ENCODE results near the gene FSTL5. TPM values are rescaled to one million over a fixed set of nuclear protein-coding genes. Genes with fewer than 3 reads are reported as not detected.

The FSTL5 gene
- total RNA-seq, 4 donors from 2014 or later = not detected

DNA sequence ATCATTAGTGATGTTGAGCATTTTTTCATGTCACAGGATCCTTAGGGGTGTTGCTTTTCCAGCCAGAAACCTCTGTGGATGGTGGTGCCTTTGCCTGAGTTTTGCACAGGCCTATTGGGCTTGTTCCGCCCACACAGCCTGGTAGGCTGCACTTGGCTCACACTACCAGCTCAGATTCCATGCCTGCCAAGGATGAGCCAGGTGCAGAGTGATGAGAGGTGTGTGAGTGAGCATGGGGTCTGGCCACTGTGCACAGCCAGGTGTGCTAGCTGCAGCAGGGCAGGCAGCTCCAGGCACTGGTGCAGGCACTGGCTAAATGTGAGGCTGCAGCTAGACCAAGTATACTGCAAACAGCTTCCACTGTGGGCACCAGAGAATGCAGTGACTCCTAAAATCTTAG lies 341.6 kb downstream of the FSTL5 start:
- Histone ChIP-seq H3K27ac (no peak overlapping the region), H3K27me3 (no peaks in the 10 kb centered on the region), H3K4me3 (no peak overlapping the region), H3K36me3 (no peaks in the 10 kb centered on the region), H3K4me1 (no peaks in the 10 kb centered on the region), H3K9me3 (peaks cover 11% of the 10 kb centered on the region)
- DNase-seq (ENCODE audit: low spot score in 2 of 2) = no peak
- WGBS = 100% methylated on average over 1 of the region's 1 CpG
- TF ChIP-seq POLR2AphosphoS5 (IDR thresholded peaks at IDR 0.05) = no peak
- no peak for TF ChIP-seq POLR2A (IDR thresholded peaks at IDR 0.05)
- no peak for TF ChIP-seq EP300 (IDR thresholded peaks at IDR 0.05)

DNA sequence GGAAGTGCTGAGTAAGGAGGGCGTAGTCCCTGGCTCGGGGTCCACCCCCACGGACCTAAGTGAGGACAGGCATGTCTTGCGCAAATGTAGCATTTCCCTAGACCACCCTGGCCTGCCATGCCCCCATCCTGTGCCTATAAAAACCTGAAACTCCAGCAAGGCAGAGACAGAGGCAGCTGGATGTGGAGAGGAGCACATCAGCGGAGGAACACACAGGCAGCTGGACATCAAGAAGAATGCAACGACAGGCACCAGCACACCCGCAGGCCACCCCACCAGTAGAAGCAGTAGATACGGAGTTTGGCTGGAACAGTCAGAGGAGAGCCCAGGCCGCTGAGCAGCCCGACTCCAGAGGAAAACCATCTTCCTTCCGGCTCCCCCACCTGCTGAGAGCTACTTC lies 345.9 kb downstream of the FSTL5 start:
- Histone ChIP-seq H3K9me3 (peaks cover 7% of the 10 kb centered on the region), H3K27me3 (no peaks in the 10 kb centered on the region), H3K27ac (no peak overlapping the region), H3K36me3 (no peaks in the 10 kb centered on the region), H3K4me3 (no peak overlapping the region), H3K4me1 (no peaks in the 10 kb centered on the region)
- TF ChIP-seq EP300 (IDR thresholded peaks at IDR 0.05) (no peak), POLR2AphosphoS5 (IDR thresholded peaks at IDR 0.05) (no peak), POLR2A (IDR thresholded peaks at IDR 0.05) (no peak)
- TF ChIP-seq, protein P1, sequence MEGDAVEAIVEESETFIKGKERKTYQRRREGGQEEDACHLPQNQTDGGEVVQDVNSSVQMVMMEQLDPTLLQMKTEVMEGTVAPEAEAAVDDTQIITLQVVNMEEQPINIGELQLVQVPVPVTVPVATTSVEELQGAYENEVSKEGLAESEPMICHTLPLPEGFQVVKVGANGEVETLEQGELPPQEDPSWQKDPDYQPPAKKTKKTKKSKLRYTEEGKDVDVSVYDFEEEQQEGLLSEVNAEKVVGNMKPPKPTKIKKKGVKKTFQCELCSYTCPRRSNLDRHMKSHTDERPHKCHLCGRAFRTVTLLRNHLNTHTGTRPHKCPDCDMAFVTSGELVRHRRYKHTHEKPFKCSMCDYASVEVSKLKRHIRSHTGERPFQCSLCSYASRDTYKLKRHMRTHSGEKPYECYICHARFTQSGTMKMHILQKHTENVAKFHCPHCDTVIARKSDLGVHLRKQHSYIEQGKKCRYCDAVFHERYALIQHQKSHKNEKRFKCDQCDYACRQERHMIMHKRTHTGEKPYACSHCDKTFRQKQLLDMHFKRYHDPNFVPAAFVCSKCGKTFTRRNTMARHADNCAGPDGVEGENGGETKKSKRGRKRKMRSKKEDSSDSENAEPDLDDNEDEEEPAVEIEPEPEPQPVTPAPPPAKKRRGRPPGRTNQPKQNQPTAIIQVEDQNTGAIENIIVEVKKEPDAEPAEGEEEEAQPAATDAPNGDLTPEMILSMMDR (IDR thresholded peaks at IDR 0.05) = no peak
- no peak for DNase-seq (ENCODE audit: low spot score in 2 of 2)
- 71% methylated on average over 11 of the region's 11 CpGs for WGBS

GRCh38 chr4:161816958-161817357 lies 346.8 kb downstream of the FSTL5 start:
- no peaks in the 10 kb centered on the region for H3K27me3 ChIP-seq
- TF ChIP-seq POLR2AphosphoS5 (IDR thresholded peaks at IDR 0.05) = no peak
- TF ChIP-seq, protein P1 (IDR thresholded peaks at IDR 0.05) = no peak
- TF ChIP-seq POLR2A (IDR thresholded peaks at IDR 0.05) = no peak
- TF ChIP-seq EP300 (IDR thresholded peaks at IDR 0.05) = no peak
- WGBS = 86% methylated on average over 1 of the region's 1 CpG

DNA sequence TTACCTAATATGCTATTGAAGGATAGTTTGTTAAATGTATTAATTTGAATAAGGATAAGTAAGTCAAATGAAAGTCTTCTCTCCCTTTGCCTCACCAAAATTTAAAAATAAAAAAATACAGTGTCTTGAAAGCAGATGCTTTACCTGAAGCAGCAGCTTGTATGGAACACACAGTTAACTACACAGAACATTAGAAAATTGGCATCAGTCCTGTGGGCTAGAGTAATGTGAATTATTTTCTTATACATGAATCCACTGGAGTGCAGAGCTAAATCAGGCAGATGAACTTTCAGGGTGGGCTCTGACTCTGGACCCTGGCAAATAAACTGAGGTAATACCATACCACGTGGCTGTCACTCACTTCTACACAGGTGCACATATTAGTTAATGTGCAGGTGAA lies 348.0 kb downstream of the FSTL5 start:
- Histone ChIP-seq H3K9me3 (no peaks in the 10 kb centered on the region), H3K36me3 (no peaks in the 10 kb centered on the region)
- 86% methylated on average over 1 of the region's 1 CpG for WGBS

More at GRCh38 chr4:161816958-161817357, 346.8 kb downstream of the FSTL5 start:
- H3K27ac ChIP-seq = no peak overlapping the region
- H3K9me3 ChIP-seq = no peaks in the 10 kb centered on the region
- no peaks in the 10 kb centered on the region for H3K4me1 ChIP-seq
- no peaks in the 10 kb centered on the region for H3K36me3 ChIP-seq
- no peak overlapping the region for H3K4me3 ChIP-seq
- no peak for DNase-seq (ENCODE audit: low spot score in 2 of 2)

GRCh38 chr4:161813889-161814288 lies 349.9 kb downstream of the FSTL5 start:
- DNase-seq (ENCODE audit: low spot score in 2 of 2) = no peak
- H3K36me3 ChIP-seq = no peaks in the 10 kb centered on the region
- TF ChIP-seq POLR2A (IDR thresholded peaks at IDR 0.05) (no peak), EP300 (IDR thresholded peaks at IDR 0.05) (no peak), POLR2AphosphoS5 (IDR thresholded peaks at IDR 0.05) (no peak)
- TF ChIP-seq, protein P1 (IDR thresholded peaks at IDR 0.05) = no peak
- no peaks in the 10 kb centered on the region for H3K4me1 ChIP-seq
- H3K4me3 ChIP-seq = no peak overlapping the region
- no peak overlapping the region for H3K27ac ChIP-seq
- no peaks in the 10 kb centered on the region for H3K9me3 ChIP-seq
- no peaks in the 10 kb centered on the region for H3K27me3 ChIP-seq

More for the DNA sequence above, 348.0 kb downstream of the FSTL5 start:
- no peak overlapping the region for H3K4me3 ChIP-seq
- no peaks in the 10 kb centered on the region for H3K27me3 ChIP-seq
- no peaks in the 10 kb centered on the region for H3K4me1 ChIP-seq
- no peak overlapping the region for H3K27ac ChIP-seq
- TF ChIP-seq POLR2AphosphoS5 (IDR thresholded peaks at IDR 0.05) (no peak), EP300 (IDR thresholded peaks at IDR 0.05) (no peak), POLR2A (IDR thresholded peaks at IDR 0.05) (no peak)
- TF ChIP-seq, protein P1 (IDR thresholded peaks at IDR 0.05) = no peak
- DNase-seq (ENCODE audit: low spot score in 2 of 2) = no peak

DNA sequence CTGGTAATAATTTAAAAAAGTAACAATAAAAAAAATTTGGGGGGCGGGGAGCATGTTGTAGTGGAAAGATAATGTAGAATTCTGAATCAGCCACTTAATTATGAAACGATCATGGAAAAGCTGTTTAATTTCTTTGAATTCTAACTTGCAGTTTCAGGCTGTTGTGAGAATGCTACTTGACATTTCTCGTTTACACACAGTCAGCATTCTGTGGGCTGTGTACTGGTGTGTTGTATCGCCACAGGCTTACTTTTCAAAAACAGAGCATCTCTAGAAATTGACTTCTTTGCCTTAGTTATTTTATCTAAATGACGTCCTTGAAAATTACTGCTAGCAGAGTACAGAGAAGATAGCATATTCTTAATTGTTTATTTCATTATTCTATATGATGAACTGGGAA lies 350.4 kb downstream of the FSTL5 start:
- TF ChIP-seq POLR2AphosphoS5 (IDR thresholded peaks at IDR 0.05) (no peak), POLR2A (IDR thresholded peaks at IDR 0.05) (no peak), EP300 (IDR thresholded peaks at IDR 0.05) (no peak)
- Histone ChIP-seq H3K27ac (no peak overlapping the region), H3K4me1 (no peaks in the 10 kb centered on the region), H3K9me3 (no peaks in the 10 kb centered on the region), H3K27me3 (no peaks in the 10 kb centered on the region), H3K4me3 (no peak overlapping the region), H3K36me3 (no peaks in the 10 kb centered on the region)
- WGBS = 81% methylated on average over 5 of the region's 5 CpGs
- no peak for DNase-seq (ENCODE audit: low spot score in 2 of 2)

Data from suprapubic skin (tissue), 4 donors.